ENCODE measurements around the gene FABP7. TPM values are rescaled to one million over a fixed set of nuclear protein-coding genes. Genes with fewer than 3 reads are reported as not detected.
A peak's percentile ranks its signal among the peaks of the same experiment; 100 is the strongest.

Gene FABP7
- total and polyA plus RNA-seq, 4 experiments from 2014 or later, result not detected

DNA sequence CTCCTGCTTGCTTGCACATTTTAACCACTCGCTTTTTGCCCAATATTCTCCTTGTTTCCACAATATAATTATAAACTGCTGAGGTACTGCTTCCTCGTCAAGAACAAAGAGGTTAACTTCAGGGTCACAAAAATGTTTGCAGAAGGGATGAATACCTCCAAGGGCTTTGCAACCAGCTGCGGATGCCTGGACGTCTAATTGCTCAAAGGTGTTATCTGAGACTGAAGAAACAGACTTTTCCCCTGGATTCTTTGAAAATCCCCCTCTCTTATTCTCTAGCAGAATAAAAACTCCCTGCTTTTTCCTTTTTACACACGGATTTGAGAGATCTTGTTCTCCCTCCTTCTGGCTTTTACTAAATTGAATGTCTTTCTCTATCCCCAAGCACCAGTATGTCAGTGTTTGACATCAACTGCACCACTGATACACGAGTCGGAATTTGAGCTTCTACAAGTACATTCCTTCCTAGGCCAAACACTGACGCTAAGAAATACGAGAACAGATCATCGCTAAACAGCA is 9.2 kb downstream of the FABP7 start:
- H3K27me3 ChIP-seq (ENCODE audit: insufficient read depth, low read length), result peaks cover 5% of the 10 kb centered on the region
- Mint-ChIP-seq H3K4me3 (peak overlapping the region; percentile 13 to 64 (median 42)), H3K27ac (no peak overlapping the region), H3K9me3 (peaks cover 0 to 4% (median 0%) of the 10 kb centered on the region in 8 donors), H3K36me3 (no peaks in the 10 kb centered on the region), H3K27me3 (peaks cover 30 to 31% of the 10 kb centered on the region in 2 donors), H3K4me1 (peaks cover 5 to 22% (median 14%) of the 10 kb centered on the region in 4 donors)
- H3K4me3 ChIP-seq (ENCODE audit: low read length in 2 of 2), result no peak overlapping the region
- CTCF ChIA-PET (ENCODE audit: partially characterized antibody), result no interaction called here
- no peaks in the 10 kb centered on the region for H3K9me3 ChIP-seq (ENCODE audit: control insufficient read depth in 1 of 2, low read length in 2 of 2)
- H3K27ac ChIP-seq (ENCODE audit: low read depth, low read length), result no peak overlapping the region
- H3K4me1 ChIP-seq (ENCODE audit: insufficient read depth, low read length), result no peaks in the 10 kb centered on the region
- intact Hi-C loops (cut with micrococcal nuclease), result no loop called here
- DNase-seq, result no peak
- POLR2A ChIA-PET (ENCODE audit: partially characterized antibody), result no interaction called here
- H3K36me3 ChIP-seq (ENCODE audit: insufficient read depth, low read length), result no peaks in the 10 kb centered on the region

GRCh38 chr6:122789182-122790027 is 9.9 kb downstream of the FABP7 start, which contains the start of gene SMPDL3A:
TSS of gene SMPDL3A (plus strand) at chr6:122789258. CDS start at chr6:122789347, 89 bp downstream.
- Histone ChIP-seq H3K36me3 (ENCODE audit: insufficient read depth, low read length) (no peaks in the 10 kb centered on the region), H3K9me3 (ENCODE audit: control insufficient read depth in 1 of 2, low read length in 2 of 2) (no peaks in the 10 kb centered on the region), H3K4me3 (ENCODE audit: low read length in 2 of 2) (no peak within 1 kb of the TSS), H3K4me1 (ENCODE audit: insufficient read depth, low read length) (no peaks in the 10 kb centered on the region), H3K27me3 (ENCODE audit: insufficient read depth, low read length) (peaks cover 5% of the 10 kb centered on the region), H3K27ac (ENCODE audit: low read depth, low read length) (no peak within 1 kb of the TSS)
- ChIA-PET POLR2A (ENCODE audit: partially characterized antibody) (no interaction called here), CTCF (ENCODE audit: partially characterized antibody) (no interaction called here)
- peaks cover 0 to 4% (median 0%) of the 10 kb centered on the region in 8 donors for H3K9me3 Mint-ChIP-seq
- H3K4me3 Mint-ChIP-seq, result peak within 1 kb of the TSS; percentile 60 to 86 (median 72)
- H3K27ac Mint-ChIP-seq, result no peak within 1 kb of the TSS
- DNase-seq, result no peak
- intact Hi-C loops (cut with micrococcal nuclease), result no loop called here
- no peaks in the 10 kb centered on the region for H3K36me3 Mint-ChIP-seq
- peaks cover 30 to 31% of the 10 kb centered on the region in 2 donors for H3K27me3 Mint-ChIP-seq
- peaks cover 5 to 22% (median 14%) of the 10 kb centered on the region in 4 donors for H3K4me1 Mint-ChIP-seq

- H3K4me3 Mint-ChIP-seq, result peak overlapping the region; percentile 60 to 86 (median 72)
- H3K4me3 ChIP-seq (ENCODE audit: low read length in 2 of 2), result no peak overlapping the region
Measured at GRCh38 chr6:122790028-122790422, 10.5 kb downstream of the FABP7 start.

GRCh38 chr6:122790423-122791309 is 11.2 kb downstream of the FABP7 start:
- H3K4me1 ChIP-seq (ENCODE audit: insufficient read depth, low read length), result no peaks in the 10 kb centered on the region
- Mint-ChIP-seq H3K27me3 (peaks cover 31% of the 10 kb centered on the region in 2 donors), H3K4me1 (peaks cover 5 to 22% (median 14%) of the 10 kb centered on the region in 4 donors), H3K9me3 (peaks cover 0 to 4% (median 0%) of the 10 kb centered on the region in 8 donors), H3K36me3 (no peaks in the 10 kb centered on the region), H3K4me3 (peak overlapping the region in 5 of 8 donors; percentile 7 to 72 (median 45)), H3K27ac (no peak overlapping the region)
- POLR2A ChIA-PET (ENCODE audit: partially characterized antibody), result no interaction called here
- no peak overlapping the region for H3K4me3 ChIP-seq (ENCODE audit: low read length in 2 of 2)
- H3K36me3 ChIP-seq (ENCODE audit: insufficient read depth, low read length), result no peaks in the 10 kb centered on the region
- CTCF ChIA-PET (ENCODE audit: partially characterized antibody), result no interaction called here
- H3K27ac ChIP-seq (ENCODE audit: low read depth, low read length), result no peak overlapping the region
- H3K9me3 ChIP-seq (ENCODE audit: control insufficient read depth in 1 of 2, low read length in 2 of 2), result no peaks in the 10 kb centered on the region
- intact Hi-C loops (cut with micrococcal nuclease), result no loop called here
- H3K27me3 ChIP-seq (ENCODE audit: insufficient read depth, low read length), result peaks cover 5% of the 10 kb centered on the region
- no peak for DNase-seq

More at GRCh38 chr6:122790028-122790422, 10.5 kb downstream of the FABP7 start:
- Mint-ChIP-seq H3K27ac (no peak overlapping the region), H3K9me3 (peaks cover 0 to 4% (median 0%) of the 10 kb centered on the region in 8 donors), H3K27me3 (peaks cover 31% of the 10 kb centered on the region in 2 donors), H3K4me1 (peaks cover 5 to 22% (median 14%) of the 10 kb centered on the region in 4 donors), H3K36me3 (no peaks in the 10 kb centered on the region)
- ChIA-PET CTCF (ENCODE audit: partially characterized antibody) (no interaction called here), POLR2A (ENCODE audit: partially characterized antibody) (no interaction called here)
- Histone ChIP-seq H3K4me1 (ENCODE audit: insufficient read depth, low read length) (no peaks in the 10 kb centered on the region), H3K27ac (ENCODE audit: low read depth, low read length) (no peak overlapping the region), H3K9me3 (ENCODE audit: control insufficient read depth in 1 of 2, low read length in 2 of 2) (no peaks in the 10 kb centered on the region), H3K36me3 (ENCODE audit: insufficient read depth, low read length) (no peaks in the 10 kb centered on the region), H3K27me3 (ENCODE audit: insufficient read depth, low read length) (peaks cover 5% of the 10 kb centered on the region)
- no peak for DNase-seq
- intact Hi-C loops (cut with micrococcal nuclease), result no loop called here

DNA sequence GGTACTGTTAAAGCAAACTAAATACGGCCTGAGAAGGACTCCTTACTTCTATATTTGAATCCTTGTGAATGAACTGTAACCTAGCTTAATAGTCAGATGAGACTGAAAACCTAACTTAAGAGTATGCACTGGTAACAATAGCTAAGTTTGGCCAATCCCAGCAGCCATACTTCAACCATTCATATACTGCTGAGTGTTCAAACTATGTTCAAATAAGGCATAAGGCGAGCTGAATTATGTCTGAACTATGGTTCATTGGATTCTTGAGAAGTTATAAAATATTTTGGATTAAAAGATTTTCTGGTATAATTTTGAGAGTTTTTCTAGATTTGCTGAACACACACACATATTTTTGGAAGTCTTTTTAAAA is 11.8 kb downstream of the FABP7 start:
- Histone ChIP-seq H3K4me1 (ENCODE audit: insufficient read depth, low read length) (no peaks in the 10 kb centered on the region), H3K27me3 (ENCODE audit: insufficient read depth, low read length) (peaks cover 5% of the 10 kb centered on the region), H3K36me3 (ENCODE audit: insufficient read depth, low read length) (no peaks in the 10 kb centered on the region), H3K27ac (ENCODE audit: low read depth, low read length) (no peak overlapping the region), H3K4me3 (ENCODE audit: low read length in 2 of 2) (no peak overlapping the region), H3K9me3 (ENCODE audit: control insufficient read depth in 1 of 2, low read length in 2 of 2) (no peaks in the 10 kb centered on the region)
- Mint-ChIP-seq H3K36me3 (no peaks in the 10 kb centered on the region), H3K9me3 (peaks cover 0 to 4% (median 0%) of the 10 kb centered on the region in 8 donors), H3K4me1 (peaks cover 5 to 22% (median 14%) of the 10 kb centered on the region in 4 donors), H3K27ac (no peak overlapping the region), H3K4me3 (peak overlapping the region in 1 of 8 donors; percentile 1), H3K27me3 (peaks cover 27 to 31% of the 10 kb centered on the region in 2 donors)
- CTCF ChIA-PET (ENCODE audit: partially characterized antibody), result no interaction called here
- DNase-seq, result no peak
- POLR2A ChIA-PET (ENCODE audit: partially characterized antibody), result no interaction called here
- intact Hi-C loops (cut with micrococcal nuclease), result no loop called here

- intact Hi-C loops (cut with micrococcal nuclease), result no loop called here
- Histone ChIP-seq H3K36me3 (ENCODE audit: insufficient read depth, low read length) (no peaks in the 10 kb centered on the region), H3K27ac (ENCODE audit: low read depth, low read length) (no peak overlapping the region), H3K27me3 (ENCODE audit: insufficient read depth, low read length) (peaks cover 5% of the 10 kb centered on the region), H3K4me3 (ENCODE audit: low read length in 2 of 2) (no peak overlapping the region), H3K9me3 (ENCODE audit: control insufficient read depth in 1 of 2, low read length in 2 of 2) (no peaks in the 10 kb centered on the region), H3K4me1 (ENCODE audit: insufficient read depth, low read length) (no peaks in the 10 kb centered on the region)
- peaks cover 0 to 4% (median 0%) of the 10 kb centered on the region in 8 donors for H3K9me3 Mint-ChIP-seq
- H3K36me3 Mint-ChIP-seq, result no peaks in the 10 kb centered on the region
- H3K4me1 Mint-ChIP-seq, result peaks cover 5 to 22% (median 14%) of the 10 kb centered on the region in 4 donors
- CTCF ChIA-PET (ENCODE audit: partially characterized antibody), result no interaction called here
- DNase-seq, result no peak
- POLR2A ChIA-PET (ENCODE audit: partially characterized antibody), result no interaction called here
- H3K4me3 Mint-ChIP-seq, result no peak overlapping the region
- H3K27ac Mint-ChIP-seq, result no peak overlapping the region
- H3K27me3 Mint-ChIP-seq, result peaks cover 24 to 25% of the 10 kb centered on the region in 2 donors
Measured at GRCh38 chr6:122792766-122793165, 13.2 kb downstream of the FABP7 start.

- Mint-ChIP-seq H3K4me1 (no peaks in the 10 kb centered on the region), H3K36me3 (no peaks in the 10 kb centered on the region), H3K4me3 (no peak overlapping the region), H3K27me3 (peaks cover 0 to 1% of the 10 kb centered on the region in 2 donors), H3K9me3 (peaks cover 0 to 4% (median 0%) of the 10 kb centered on the region in 8 donors), H3K27ac (no peak overlapping the region)
- Histone ChIP-seq H3K27me3 (ENCODE audit: insufficient read depth, low read length) (no peaks in the 10 kb centered on the region), H3K36me3 (ENCODE audit: insufficient read depth, low read length) (no peaks in the 10 kb centered on the region), H3K4me3 (ENCODE audit: low read length in 2 of 2) (no peak overlapping the region), H3K9me3 (ENCODE audit: control insufficient read depth in 1 of 2, low read length in 2 of 2) (no peaks in the 10 kb centered on the region), H3K27ac (ENCODE audit: low read depth, low read length) (no peak overlapping the region), H3K4me1 (ENCODE audit: insufficient read depth, low read length) (no peaks in the 10 kb centered on the region)
- CTCF ChIA-PET (ENCODE audit: partially characterized antibody), result no interaction called here
- POLR2A ChIA-PET (ENCODE audit: partially characterized antibody), result no interaction called here
- intact Hi-C loops (cut with micrococcal nuclease), result no loop called here
- DNase-seq, result no peak
Measured at GRCh38 chr6:122797537-122797936, 18.0 kb downstream of the FABP7 start.
